GM12874 (cell line): ENCODE data around the gene NOS3.

Experiments
- TF ChIP-seq, protein P1 (sequence below): IDR thresholded peaks from 2 replicates; pipeline ENCODE4 v1.5.1; 2011; ENCODE audit warnings: low read depth, mild to moderate bottlenecking, control low read depth, low read length, moderate library complexity; ENCODE audit not compliant: insufficient read depth

NOS3 gene

DNA sequence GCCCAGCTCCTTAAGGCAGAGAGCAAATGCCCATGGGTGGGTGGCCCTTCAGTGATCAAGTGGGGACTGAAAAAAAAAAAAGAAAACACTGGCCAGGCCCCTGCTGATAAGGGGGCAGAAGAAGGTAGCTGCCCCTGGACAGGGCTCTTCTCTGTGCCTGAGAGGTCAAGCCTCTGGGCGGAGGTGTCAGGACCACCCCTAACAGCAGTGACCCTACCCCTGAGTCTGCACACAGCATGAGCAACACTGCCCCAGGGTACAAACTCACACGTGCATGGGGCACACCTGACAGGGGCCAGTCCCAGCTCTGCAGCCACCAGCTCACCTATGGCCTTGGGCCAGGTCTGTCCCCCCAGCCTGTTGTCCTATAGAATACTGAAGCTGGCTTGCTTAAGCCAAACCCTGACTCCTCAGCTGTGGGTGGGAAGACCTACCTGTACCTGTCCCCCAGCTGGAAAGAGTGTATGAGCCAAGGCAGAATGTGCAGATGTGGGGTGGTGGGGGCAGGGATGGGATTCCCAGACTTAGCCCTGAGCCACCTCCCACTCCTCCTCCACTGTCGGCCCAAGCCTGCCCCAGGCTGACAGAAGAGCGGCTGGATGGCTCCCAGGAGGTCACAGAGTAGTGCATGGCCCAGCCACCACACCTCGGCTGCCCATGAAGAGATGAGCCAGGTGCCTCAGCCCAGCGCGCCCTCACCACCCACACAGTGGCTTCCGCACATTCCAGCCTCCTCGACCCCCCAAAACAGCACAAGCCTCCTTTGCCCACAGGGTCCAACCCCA, 36.4 kb upstream of the NOS3 start:
- TF ChIP-seq, protein P1, sequence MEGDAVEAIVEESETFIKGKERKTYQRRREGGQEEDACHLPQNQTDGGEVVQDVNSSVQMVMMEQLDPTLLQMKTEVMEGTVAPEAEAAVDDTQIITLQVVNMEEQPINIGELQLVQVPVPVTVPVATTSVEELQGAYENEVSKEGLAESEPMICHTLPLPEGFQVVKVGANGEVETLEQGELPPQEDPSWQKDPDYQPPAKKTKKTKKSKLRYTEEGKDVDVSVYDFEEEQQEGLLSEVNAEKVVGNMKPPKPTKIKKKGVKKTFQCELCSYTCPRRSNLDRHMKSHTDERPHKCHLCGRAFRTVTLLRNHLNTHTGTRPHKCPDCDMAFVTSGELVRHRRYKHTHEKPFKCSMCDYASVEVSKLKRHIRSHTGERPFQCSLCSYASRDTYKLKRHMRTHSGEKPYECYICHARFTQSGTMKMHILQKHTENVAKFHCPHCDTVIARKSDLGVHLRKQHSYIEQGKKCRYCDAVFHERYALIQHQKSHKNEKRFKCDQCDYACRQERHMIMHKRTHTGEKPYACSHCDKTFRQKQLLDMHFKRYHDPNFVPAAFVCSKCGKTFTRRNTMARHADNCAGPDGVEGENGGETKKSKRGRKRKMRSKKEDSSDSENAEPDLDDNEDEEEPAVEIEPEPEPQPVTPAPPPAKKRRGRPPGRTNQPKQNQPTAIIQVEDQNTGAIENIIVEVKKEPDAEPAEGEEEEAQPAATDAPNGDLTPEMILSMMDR: no peak

GRCh38 chr7:150954986-150955518, 35.8 kb upstream of the NOS3 start:
- TF ChIP-seq, protein P1: no peak

GRCh38 chr7:150955519-150956394, 35.1 kb upstream of the NOS3 start:
- TF ChIP-seq, protein P1: no peak

DNA sequence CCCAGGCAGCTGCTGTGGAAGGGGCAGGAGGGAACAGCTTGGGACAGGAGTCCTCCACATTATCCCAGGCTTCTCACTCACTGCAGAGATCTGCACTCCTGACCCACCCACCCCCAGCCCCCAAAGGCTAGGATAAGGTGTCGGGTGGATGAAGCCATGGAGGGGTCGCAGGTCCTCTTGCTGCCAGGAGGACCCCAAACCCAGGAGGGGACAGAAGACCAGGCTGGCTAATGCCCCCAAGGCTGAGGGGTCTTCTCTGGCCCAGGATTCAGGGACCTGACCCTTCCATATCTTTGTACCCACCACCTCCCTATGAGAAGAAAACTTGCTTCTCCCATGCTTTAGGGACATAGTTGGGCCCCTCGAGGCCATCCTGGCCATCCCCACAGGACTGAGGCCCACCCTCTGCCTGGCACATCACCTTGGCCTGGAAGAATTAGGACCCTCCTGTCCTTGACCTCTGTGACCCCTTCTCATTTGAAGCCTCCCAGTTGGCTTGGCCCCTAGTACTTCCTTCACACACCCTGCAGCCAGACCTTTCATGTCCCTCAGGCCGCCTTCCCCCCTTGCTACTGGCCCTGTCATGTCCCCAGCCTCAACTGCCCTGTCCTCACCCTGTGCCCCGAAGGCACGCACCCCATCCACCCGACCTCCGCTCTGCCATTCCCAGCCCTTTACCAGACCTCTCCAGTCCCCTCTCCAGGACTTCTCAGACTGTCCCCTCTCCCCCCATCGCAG, 34.3 kb upstream of the NOS3 start:
- TF ChIP-seq, protein P1: no peak

GRCh38 chr7:150957133-150958020, 33.4 kb upstream of the NOS3 start:
- TF ChIP-seq, protein P1: no peak

DNA sequence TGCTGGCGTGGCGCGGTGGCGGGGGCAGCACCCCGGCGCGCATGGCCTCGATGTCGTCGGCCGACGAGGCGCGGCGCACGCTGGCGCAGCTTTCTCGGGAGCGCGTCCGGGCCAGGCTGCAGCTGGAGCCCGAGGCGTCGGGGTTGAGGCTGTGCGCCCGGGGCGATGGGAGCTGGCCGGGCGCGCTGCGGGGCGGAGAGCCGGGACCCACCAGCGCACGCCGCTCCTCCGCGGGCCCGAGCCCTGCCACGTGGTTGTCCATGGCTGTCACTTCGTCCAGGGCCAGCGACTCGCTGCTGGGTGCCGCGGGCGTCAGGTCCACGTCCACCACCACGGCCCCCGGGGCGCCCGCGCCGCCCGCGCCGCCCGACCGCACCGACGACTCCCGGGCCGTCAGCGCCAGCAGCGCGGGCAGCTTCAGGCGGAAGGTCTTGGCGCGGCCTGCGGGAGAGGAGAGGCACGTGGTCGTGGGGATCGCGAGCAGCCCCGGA, 32.7 kb upstream of the NOS3 start:
- TF ChIP-seq, protein P1: no peak
